Fibroblast of lung (primary cell): Measurements from ENCODE around the gene FTO.

Experiments
- CTCF ChIP-seq, 2 donors: IDR thresholded peaks in 1 of 2; conservative IDR thresholded peaks in 1 of 2; 1 replicate in 1 of 2; 2 replicates in 1 of 2; pipeline ENCODE4 v1.5.1; 2011 to 2012; ENCODE audit warnings: low read length in 2 of 2, control low read depth in 1 of 2, inconsistent platforms in 1 of 2, low read depth in 1 of 2, mild to moderate bottlenecking in 1 of 2
- EZH2 ChIP-seq: IDR thresholded peaks from 2 replicates; pipeline ENCODE4 v1.5.1; 2012; ENCODE audit warnings: low read length, control low read depth, mild to moderate bottlenecking; ENCODE audit errors: missing control alignments

GRCh38 chr16:53662072-53662471 is 41.9 kb upstream of the FTO start:
- no peak for TF ChIP-seq CTCF (conservative IDR thresholded peaks at IDR 0.05 in 1 of 2, IDR thresholded peaks at IDR 0.05 in 1 of 2; ENCODE audit: low read depth in 1 of 2, low read length in 2 of 2)
- no peak for TF ChIP-seq EZH2
